ENCODE measurements around the gene EIF3K.
A peak's percentile ranks its signal among the peaks of the same experiment; 100 is the strongest.
"Not testable (repeated sequence)": the region's sequence is repeated elsewhere in the genome, so short reads cannot be mapped to it uniquely, and the experiment has no call there.

EIF3K gene

DNA sequence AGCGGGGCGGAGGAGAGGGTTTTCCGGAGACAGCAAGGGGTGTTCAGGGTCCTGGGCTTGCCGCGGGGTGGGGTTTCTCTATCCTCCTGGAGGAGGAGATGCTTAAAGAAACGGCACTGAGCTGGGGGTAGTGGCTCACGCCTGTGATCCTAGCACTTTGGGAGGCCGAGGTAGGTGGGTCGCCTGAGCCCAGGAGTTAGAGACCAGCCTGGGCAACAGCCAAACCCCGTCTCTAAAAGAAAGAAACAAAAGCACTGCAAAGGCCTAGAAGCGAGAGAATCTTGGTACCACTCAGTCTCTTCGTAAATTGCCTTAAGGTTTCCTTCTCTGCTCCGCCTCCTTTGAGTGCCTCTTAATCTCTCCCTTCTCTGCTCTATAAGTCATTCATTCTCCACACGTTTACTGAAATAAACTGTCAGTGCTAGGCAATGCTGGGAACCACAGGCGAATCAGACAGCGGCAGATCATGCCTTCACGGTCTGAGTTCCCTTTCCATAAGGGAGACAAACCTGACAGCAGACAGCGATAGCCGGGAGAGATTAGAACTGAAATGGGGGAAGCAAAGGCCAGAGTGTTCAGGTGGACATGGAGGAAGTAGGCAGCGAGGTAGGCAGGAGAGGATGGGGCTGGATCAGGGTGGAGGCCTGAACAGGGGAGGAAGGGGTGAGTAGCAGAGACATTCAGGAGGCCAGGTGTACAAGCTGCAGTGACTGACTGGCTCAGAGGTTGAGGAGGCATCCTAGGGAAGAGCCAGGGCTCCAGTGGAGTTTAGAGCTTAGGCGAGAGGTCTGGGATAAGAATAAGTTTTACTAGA lies 580 bp downstream of the EIF3K start:
- no peak for DNase-seq

DNA sequence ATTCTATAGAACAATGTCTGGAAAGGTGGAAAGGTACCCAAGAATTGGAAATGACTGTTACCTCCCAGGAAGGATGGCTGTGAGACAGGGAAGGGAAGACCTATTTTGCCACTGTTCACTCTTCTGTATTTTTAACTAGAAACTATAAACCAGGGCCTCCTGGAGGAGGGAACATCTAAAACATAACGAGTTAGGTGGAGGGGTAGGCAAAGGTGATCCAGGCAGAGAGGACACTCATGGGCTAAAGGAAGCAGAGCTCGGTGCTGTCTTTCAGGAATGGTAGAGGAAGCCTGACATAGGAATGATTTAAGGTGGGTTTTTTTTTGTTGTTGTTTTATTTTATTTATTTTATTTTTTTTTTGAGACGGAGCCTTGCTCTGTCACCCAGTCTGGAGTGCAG lies 5.8 kb downstream of the EIF3K start:
- DNase-seq, result no peak

- DNase-seq, result no peak
These were observed 7.4 kb downstream of the EIF3K start for GRCh38 chr19:38626401-38626800.

- no peak for DNase-seq
These were observed 10.6 kb downstream of the EIF3K start for GRCh38 chr19:38629568-38629967.

- DNase-seq, result not testable (repeated sequence)
These were observed 12.3 kb downstream of the EIF3K start for GRCh38 chr19:38631301-38631700.

GRCh38 chr19:38631811-38632475 lies 13.0 kb downstream of the EIF3K start:
- not testable (repeated sequence) for DNase-seq

DNA sequence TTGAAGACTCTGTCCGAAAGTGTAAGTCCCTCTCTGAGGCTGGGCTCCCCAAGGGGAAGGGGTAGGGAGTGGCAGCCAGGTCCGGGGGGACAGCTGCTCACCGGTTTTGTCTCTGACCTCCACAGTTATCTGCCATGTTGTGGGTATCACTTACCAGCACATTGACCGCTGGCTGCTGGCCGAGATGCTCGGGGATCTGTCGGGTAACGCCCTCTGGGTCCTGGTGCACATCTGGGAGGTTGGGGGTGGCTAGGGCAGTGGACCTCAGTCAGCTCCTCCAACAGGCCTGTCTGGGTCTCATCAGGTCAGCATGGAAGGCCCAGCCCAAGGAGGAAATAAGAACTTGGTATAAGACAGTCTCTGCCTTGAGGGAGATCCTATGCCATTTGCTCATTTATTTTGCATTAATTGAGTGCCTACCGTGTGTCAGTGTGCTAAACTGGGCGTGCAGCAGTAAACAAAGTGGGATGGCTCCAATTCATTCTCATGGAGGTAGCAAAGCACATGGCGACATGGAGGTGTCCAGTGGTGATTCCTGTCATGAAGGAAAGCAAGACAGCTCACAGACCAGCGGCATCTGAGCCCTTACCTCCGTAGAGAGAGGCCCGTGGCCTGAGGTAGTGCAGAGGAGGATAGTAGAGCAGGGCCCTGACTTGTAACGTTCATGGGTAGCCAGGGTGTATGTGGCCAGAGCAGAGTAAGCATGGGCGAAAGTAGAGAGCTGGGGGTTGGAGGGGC lies 13.7 kb downstream of the EIF3K start:
- no peak for DNase-seq

DNA sequence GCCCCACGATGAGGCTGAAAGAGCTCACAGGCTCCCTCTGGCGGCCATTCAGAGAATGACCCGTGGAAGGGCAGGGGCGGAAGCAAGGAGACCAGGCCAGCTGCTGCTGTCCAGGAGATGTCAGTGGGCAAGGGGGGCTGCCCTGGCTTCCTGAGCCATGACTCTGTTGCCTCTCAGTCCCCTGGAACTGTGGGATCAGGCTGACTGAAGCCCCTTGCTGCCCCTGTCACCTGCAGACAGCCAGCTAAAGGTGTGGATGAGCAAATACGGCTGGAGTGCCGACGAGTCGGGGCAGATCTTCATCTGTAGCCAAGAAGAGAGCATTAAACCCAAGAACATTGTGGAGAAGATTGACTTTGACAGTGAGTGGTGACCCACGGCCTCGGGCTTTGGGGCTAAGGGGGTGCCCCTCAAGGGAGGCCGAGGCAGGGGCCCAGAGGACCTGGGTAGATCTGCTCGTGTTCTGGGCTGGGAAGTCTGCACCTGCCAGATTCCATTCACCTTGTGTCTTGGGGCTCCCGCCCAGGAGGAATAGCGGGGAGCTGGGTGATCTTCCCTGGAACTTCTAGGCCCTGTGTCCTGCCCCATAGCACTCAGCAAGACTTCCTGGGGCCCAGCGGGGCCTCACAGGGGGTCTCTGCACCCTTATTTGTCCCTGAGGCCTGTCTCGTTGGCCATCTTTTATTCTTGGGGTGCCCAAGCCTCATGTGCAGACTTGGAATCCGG lies 15.9 kb downstream of the EIF3K start:
- peak; percentile 16 for DNase-seq

GRCh38 chr19:38635483-38636399 lies 16.8 kb downstream of the EIF3K start:
- no peak for DNase-seq

DNA sequence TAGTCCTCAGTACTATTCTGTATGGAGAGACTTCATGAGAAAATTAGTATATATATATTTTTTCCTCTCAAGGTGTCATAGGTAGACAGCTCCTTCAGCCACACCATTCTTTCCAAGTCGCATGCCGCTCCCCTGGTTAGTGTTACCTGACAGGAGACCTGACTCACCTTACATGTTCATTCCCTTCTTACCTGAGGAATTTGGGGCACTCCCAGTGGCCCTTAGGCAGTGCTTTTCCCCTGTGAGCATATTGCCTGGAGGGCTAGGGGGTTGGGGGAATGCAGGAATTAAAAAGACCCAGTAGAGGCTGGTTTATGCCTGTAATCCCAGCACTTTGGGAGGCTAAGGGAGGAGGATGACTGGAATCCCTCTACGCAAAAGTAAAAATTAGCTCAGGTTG lies 19.5 kb downstream of the EIF3K start:
- DNase-seq, result no peak

- no peak for DNase-seq
These were observed 20.7 kb downstream of the EIF3K start for GRCh38 chr19:38639679-38640078.

GRCh38 chr19:38640368-38640767 lies 21.4 kb downstream of the EIF3K start:
- DNase-seq, result no peak

- DNase-seq, result no peak
These were observed 23.2 kb downstream of the EIF3K start for GRCh38 chr19:38642176-38642575.

- no peak for DNase-seq
These were observed 25.7 kb downstream of the EIF3K start for GRCh38 chr19:38644719-38645118.

- peak; percentile 93 for DNase-seq
These were observed 28.5 kb downstream of the EIF3K start, which contains the start of gene ACTN4 for GRCh38 chr19:38647368-38647965. ACTN4 (plus strand) TSS chr19:38647649; CDS start chr19:38647746, 97 bp downstream.

GRCh38 chr19:38647966-38648768 lies 29.2 kb downstream of the EIF3K start:
- DNase-seq, result no peak

DNA sequence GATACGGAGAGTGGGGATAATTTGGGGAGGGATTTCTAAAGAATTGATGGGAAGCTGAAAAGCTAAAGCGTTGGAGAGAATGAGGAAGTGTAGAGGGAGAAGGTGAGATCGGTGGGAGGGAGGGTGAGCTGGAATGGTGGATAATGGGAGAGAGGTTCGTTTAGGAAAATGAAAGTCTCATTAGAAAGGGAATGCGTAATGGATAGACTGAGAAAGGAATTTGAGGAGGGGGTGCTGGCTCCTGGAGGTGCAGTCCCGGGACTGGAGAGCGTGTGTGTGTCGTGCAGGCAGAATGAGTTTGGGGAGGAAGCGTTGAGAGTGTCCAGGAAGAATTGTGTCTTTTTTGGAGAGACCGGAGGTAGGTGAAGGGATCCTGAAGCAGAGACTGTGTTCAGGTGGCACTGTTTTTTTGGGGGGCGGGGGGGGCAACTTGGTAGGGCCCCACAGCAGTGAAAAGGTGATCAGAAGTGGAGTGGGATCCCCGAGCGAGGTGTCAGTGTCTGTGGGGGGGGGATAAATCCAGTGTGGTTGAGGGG lies 29.8 kb downstream of the EIF3K start:
- no peak for DNase-seq

GRCh38 chr19:38649305-38650171 lies 30.6 kb downstream of the EIF3K start:
- no peak for DNase-seq

GRCh38 chr19:38650172-38650775 lies 31.3 kb downstream of the EIF3K start:
- no peak for DNase-seq

Data from NCI-H1092 (cell line).